Activated naive CD8-positive, alpha-beta T cell treated with anti-CD3 and anti-CD28 coated beads for 36 hours (primary cell): ENCODE results near the gene UBXN7. TPM values are rescaled to one million over a fixed set of nuclear protein-coding genes. Genes with fewer than 3 reads are reported as not detected.

Experiments
- total RNA-seq, 2 experiments: library from RNA; stranded (reverse); gene quantifications; one replicate each; pipeline ENCODE4 v1.2.3, GENCODE V29; 2021

The UBXN7 gene
- total RNA-seq, 2 experiments from 2014 or later: 52.7 to 57.5 TPM

Other genes starting within 250 kb of the UBXN7 start
- gene ZDHHC19, start 221.0 kb downstream of the UBXN7 start, total RNA-seq: not detected
- gene SLC51A, start 215.9 kb downstream of the UBXN7 start, total RNA-seq: not detected
- gene PCYT1A, start 144.7 kb downstream of the UBXN7 start, total RNA-seq: 10 to 100 TPM; 41.2 to 42.1 TPM
- gene DYNLT2B, start 114.2 kb downstream of the UBXN7 start, total RNA-seq: 1 to 10 TPM; 8.1 to 8.4 TPM
- gene TM4SF19, start 94.0 kb downstream of the UBXN7 start, total RNA-seq: not detected
- 10 to 100 TPM; 24.5 to 27.1 TPM for gene RNF168, start 71.3 kb upstream of the UBXN7 start, total RNA-seq
- gene SMCO1, start 82.9 kb upstream of the UBXN7 start, total RNA-seq: not detected
- gene WDR53, start 136.1 kb upstream of the UBXN7 start, total RNA-seq: 10 to 100 TPM; 27.3 to 27.5 TPM
- gene FBXO45, start 136.2 kb upstream of the UBXN7 start, total RNA-seq: 10 to 100 TPM; 26.1 to 26.3 TPM
- 10 to 100 TPM; 21.2 to 22.0 TPM for gene NRROS, start 207.3 kb upstream of the UBXN7 start, total RNA-seq